GDM1 (cell line): ENCODE measurements around the gene MAP1S.

Source experiments
- DNase-seq: peaks from one replicate; lab custom pipeline; 2025; lab: John Stamatoyannopoulos, UW

The MAP1S gene

DNA sequence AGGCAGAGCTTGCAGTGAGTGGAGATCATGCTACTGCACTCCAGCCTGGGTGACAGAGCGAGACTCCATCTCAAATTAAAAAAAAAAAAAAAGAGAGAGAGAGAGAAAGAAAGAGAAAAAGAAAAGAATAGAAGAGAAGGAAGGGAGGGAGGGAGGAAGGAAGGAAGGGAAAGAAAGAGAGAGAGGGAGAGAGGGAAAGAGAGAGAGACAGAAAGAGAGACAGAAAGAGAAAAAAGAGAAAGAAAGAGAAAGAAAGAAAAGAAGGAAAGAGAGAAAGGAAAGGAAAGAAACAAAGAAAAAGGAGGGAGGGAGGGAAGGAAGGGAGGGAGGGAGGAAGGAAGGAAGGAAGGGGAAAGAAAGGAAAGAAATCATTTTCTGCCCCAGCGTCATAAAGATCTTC, 24.1 kb upstream of the MAP1S start:
- DNase-seq: no peak

DNA sequence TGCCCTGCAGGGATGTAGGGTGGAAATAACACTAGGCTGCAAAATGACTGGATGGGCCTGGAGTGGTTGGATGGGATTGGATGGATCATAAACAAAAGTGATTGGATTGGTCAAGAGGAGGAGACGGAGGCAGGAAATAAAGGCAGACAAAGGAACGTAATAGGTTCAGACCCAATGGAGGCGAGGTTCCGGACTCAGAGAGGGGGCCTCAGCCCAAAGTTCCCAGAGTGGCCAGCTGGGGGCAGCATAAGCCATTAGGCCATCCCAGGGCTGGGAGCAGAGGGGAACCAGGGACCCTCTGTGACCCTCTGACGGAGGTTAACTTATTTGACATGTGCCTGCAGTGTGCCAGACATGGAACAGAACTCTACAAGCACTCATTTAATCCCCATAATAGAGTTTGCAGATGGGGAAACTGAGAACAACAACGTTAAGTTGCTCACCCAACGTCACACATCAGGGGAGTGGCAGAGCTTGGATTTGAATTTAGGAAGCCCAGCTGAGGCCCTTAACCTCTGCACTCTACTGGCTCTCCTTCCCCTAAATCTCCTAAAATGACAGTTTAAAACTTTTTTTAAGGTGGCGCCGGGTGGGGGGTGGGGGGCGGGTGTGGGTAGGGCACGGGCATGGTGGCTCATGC, 15.3 kb upstream of the MAP1S start:
- peak; percentile 14 for DNase-seq

DNA sequence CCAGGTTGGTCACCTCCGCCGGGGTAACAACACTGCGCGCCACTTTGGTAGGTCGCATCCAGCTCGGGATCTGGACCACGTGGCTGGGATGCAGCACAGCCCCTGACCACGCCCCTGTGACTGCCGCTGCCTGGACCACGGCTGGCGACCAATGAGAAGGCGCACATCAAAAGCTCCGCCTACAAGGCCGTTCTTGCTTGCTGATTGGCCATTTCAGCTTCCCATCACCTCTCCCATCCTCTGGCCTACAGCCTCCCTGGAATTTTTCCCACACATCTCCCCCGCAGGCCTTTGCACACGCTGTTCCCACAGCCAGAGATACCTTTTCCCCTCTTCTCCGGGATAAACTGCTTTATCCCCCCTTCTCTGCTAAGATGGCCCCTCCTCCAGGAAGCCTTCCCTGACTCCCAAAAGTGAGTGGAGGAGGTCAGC, 12.5 kb upstream of the MAP1S start:
- DNase-seq: no peak

DNA sequence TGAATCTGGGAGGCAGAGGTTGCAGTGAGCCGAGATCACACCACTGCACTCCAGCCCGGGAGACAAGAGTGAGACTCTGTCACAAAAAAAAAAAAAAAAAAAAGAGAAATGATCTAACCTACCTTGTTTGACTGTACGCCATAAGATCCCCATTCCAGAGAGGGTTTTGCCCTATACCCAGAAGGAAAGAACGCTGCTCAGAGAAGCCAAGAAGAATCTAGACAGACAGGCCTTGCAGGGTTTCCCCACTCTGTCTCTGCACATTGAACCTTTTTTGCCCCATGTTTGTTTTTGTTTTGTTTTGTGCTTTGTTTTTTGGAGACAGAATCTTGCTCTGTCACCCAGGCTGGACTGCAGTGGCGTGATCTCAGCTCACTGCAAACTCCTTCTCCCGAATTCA, 7.4 kb upstream of the MAP1S start:
- DNase-seq: no peak

DNA sequence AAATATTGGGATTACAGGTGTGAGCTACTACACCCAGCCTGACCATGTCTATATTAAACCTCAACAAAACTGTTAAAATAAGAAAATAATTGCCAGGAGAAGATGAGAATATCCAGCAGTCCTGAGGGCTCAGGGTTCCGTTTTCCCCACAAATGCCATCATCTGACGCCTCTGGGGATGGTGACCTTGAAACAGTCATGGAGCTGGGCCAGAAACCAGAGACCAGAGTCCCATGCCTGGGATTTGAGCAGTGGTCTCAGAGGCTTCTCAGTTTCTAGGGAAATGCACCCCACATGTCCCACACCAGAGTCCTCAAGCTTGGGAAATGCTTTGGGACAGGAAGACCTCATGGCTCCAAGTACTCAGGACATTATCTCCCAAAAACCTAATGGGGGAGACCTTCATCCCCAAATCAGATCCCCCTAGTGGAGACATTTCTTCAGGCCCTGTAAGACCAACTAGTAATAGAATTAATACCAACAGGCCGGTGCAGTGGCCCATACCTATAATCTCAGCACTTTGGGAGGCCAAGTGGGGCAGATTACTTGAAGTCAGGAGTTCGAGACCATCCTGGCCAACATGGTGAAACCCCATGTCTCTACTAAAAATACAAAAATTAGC, 2.9 kb upstream of the MAP1S start:
- DNase-seq: no peak

DNA sequence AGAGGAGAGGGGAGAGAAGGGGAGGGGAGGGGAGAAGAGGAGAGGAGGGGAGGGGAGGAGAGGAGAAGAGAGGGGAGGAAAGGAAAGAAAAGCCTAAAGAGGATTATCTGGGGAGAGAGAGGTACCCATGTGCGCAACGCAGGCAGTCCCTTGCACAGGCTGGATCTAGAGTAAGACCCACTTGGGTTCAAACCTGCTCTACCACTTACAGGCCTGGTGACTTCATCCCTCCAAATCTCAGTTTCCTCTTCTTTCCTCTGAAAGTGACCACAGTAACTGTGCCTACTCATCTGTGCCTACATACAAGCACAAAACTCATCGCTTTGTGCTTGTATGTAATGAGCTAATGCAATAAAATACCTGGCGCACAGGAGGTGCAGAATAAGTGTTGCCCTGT, 732 bp upstream of the MAP1S start:
- no peak for DNase-seq

DNA sequence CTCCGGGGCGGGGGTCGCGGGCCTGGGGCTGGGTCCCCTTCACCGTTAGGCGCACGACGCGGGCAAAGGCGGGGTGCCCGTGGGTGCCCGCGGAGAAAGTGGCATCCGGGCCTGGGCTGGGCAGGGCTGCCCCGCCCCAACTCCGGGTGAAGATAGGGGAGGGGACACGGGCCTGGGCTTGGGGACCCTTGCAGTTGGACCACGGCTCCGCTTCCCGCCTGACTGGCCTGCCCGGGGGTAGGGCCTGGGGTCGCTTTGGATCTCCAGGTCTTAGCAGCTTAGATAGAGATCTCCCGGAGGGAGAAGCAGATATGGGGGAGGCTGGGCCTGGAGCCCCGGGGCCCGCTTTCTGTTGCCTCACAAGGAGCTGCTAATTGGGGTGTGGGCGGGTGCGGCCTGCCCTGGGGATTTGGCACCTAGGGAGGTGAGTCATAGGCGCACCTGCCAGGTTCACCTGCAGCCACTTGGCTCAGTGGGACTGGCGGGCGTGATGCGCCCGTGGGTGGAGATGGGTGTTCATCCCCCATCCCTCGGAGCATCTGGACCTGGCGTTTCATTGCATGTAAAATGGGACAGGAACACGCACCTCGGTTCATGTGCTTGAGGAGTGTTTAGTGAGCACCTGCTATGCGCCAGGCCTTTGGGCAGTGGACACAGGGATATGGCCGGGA, 585 bp downstream of the MAP1S start:
- no peak for DNase-seq

DNA sequence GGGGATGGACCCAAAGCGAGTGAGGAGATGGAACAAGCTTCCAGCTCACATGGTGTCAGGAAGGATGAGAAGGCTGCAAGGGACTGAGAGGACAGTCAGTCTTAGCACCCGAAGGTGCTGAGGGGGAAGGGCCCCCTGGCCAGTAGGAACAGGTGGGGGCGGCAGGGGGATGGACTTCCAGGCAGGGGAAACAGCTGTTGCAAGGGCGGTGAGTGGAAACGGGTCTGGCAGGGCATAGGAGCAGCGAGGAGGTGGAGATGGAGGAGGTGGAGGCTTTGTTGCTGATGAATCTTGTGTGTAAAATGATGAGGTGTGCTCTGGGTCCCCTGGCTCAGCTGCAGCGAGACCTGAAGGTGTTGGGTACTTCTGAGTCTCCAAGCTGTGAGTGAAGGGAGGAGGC, 1.2 kb downstream of the MAP1S start:
- no peak for DNase-seq

DNA sequence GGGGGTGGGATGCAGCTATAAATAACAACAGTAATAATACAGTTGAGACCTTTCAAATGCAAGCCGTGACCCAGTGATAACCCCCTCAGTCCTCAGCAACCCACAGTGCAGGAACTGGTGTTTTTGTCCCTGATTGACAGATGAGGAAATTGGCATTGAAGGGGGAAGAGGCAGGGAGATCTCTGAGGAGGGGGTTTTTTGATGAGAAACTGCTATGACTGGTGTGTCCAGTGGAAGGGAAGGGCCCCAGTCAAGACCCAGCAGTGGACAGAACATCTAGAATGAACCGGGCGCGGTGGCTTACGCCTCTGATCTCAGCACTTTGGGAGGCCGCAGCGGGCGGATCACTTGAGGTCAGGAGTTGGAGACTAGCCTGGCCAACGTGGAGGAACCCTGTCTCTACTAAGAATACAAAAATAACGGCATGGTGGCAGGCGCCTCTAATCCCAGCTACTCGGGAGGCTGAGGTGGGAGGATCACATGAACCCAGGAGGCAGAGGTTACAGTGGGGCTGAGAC, 1.9 kb downstream of the MAP1S start:
- peak; percentile 52 for DNase-seq

DNA sequence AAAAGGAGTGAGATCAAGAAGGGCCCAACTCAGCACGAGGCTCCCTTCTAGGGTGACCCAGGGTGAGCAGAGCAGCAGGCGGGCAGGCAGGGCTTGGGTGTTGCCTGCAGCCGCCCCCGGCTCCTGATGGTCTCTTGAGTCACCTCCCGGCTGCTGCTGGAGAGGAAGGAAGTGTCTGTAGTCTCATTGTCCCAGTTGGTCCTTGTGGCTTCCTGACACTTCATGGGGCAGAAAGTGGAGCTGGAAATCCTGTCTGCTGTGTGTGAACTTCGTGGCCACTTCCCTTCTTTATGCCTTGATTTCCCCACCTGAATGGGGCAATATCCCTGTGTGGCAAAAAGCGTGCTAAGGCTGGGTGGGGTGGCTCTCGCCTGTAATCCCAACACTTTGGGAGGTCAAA, 2.5 kb downstream of the MAP1S start:
- peak; percentile 78 for DNase-seq

DNA sequence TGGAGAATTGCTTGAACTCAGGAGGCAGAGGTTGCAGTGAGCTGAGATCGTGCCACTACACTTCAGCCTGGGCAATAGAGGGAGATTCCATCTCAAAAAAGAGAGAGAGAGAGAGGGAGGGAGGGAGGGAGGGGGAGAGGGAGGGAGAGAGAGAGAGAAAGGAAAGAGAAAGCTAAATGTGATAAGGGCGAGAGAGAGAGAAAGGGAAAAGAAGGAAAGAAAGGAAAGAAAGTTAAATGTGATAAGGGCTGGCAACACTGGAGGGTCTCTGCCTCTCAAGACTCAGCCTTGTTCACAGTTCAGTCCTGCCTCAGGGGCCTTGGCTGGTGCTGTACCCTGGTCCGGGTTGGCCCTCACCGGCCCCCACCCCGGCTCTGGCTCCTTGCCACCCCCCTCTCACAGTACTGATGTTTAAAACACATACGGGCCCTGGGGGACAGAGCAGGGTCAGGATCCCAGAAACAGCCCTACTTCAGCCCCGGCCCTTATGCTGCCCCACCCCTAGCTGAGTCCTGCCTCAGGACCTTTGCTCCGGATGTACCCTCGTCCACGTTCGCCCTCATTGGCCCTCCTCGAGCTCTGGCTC, 3.5 kb downstream of the MAP1S start:
- DNase-seq: no peak

DNA sequence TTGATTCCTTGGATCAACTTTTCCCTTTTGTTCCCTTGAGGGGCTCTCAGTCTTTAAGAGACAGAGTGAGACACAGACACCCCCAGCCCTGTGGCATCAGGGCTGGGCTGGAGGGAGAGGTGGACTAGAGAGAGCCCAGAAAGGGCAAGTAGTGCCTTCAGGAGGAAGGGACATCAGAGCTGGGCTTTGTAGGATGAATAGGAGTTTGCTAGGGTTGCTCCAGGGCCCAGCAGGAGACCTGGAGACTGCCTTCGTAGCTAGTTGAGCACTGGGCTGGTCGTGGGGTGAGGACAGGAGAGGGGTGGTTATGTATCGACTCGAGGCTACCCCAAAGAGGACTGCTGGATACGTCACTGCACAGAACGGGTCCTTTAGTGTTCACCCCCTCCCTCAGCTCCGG, 5.4 kb downstream of the MAP1S start:
- no peak for DNase-seq

DNA sequence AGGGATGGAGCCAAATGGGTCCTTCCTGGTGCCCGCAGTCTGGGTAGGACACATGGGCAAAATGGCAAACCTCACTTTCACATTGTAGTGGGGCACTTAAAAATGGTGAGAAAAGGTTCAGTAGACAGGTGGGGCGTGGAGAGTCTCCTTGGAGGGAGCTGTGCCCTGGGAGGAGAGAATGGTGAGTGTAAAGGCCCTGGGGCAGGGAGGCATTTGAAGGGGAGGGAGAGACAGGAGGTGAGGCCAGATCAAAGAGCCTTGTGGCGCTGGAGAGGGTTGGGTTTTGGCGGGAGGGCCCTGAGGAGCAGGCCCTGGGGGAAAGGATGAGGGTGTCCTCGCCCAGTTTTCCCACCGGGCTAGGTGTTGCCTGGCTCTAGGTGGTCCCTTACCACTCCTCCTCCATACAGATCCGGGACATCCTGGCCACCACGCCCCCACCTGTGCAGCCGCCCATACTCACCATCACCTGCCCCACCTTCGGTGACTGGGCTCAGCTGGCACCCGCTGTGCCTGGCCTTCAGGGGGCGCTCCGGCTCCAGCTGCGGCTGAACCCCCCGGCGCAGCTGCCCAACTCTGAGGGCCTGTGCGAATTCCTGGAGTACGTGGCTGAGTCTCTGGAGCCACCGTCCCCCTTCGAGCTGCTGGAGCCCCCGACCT, 6.3 kb downstream of the MAP1S start:
- DNase-seq: no peak

DNA sequence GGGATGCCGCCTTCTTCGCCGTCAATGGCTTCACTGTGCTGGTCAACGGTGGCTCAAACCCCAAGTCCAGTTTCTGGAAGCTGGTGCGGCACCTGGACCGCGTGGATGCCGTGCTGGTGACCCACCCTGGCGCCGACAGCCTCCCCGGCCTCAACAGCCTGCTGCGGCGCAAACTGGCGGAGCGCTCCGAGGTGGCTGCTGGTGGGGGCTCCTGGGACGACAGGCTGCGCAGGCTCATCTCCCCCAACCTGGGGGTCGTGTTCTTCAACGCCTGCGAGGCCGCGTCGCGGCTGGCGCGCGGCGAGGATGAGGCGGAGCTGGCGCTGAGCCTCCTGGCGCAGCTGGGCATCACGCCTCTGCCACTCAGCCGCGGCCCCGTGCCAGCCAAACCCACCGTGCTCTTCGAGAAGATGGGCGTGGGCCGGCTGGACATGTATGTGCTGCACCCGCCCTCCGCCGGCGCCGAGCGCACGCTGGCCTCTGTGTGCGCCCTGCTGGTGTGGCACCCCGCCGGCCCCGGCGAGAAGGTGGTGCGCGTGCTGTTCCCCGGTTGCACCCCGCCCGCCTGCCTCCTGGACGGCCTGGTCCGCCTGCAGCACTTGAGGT, 7.0 kb downstream of the MAP1S start:
- DNase-seq: no peak

DNA sequence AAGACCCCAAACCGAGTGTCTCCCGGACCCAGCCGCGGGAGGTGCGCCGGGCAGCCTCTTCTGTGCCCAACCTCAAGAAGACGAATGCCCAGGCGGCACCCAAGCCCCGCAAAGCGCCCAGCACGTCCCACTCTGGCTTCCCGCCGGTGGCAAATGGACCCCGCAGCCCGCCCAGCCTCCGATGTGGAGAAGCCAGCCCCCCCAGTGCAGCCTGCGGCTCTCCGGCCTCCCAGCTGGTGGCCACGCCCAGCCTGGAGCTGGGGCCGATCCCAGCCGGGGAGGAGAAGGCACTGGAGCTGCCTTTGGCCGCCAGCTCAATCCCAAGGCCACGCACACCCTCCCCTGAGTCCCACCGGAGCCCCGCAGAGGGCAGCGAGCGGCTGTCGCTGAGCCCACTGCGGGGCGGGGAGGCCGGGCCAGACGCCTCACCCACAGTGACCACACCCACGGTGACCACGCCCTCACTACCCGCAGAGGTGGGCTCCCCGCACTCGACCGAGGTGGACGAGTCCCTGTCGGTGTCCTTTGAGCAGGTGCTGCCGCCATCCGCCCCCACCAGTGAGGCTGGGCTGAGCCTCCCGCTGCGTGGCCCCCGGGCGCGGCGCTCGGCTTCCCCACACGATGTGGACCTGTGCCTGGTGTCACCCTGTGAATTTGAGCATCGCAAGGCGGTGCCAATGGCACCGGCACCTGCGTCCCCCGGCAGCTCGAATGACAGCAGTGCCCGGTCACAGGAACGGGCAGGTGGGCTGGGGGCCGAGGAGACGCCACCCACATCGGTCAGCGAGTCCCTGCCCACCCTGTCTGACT, 7.9 kb downstream of the MAP1S start:
- no peak for DNase-seq

DNA sequence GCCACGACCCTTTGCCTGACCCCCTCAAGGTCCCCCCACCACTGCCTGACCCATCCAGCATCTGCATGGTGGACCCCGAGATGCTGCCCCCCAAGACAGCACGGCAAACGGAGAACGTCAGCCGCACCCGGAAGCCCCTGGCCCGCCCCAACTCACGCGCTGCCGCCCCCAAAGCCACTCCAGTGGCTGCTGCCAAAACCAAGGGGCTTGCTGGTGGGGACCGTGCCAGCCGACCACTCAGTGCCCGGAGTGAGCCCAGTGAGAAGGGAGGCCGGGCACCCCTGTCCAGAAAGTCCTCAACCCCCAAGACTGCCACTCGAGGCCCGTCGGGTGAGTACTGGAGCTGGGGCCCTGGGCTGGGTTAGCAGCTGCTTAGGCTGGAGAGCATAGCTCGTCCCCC, 8.6 kb downstream of the MAP1S start:
- DNase-seq: no peak

DNA sequence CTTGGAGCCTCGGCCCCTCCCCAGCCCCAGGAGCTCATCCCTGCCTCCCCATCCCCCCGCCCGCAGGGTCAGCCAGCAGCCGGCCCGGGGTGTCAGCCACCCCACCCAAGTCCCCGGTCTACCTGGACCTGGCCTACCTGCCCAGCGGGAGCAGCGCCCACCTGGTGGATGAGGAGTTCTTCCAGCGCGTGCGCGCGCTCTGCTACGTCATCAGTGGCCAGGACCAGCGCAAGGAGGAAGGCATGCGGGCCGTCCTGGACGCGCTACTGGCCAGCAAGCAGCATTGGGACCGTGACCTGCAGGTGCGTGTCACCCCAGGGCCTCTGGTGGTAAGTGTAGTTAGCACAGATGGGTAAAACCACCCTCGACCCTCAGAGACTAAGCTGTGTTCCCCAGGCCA, 13.8 kb downstream of the MAP1S start:
- no peak for DNase-seq

DNA sequence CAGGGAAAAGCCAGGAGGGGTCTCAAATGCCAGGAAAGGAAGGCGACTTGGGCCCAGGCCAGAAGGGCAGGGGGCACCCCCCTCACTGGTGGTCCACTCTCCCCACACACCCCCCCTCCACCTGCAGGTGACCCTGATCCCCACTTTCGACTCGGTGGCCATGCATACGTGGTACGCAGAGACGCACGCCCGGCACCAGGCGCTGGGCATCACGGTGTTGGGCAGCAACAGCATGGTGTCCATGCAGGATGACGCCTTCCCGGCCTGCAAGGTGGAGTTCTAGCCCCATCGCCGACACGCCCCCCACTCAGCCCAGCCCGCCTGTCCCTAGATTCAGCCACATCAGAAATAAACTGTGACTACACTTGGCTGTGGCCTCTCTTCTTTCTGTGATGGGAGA, 14.9 kb downstream of the MAP1S start:
- no peak for DNase-seq

DNA sequence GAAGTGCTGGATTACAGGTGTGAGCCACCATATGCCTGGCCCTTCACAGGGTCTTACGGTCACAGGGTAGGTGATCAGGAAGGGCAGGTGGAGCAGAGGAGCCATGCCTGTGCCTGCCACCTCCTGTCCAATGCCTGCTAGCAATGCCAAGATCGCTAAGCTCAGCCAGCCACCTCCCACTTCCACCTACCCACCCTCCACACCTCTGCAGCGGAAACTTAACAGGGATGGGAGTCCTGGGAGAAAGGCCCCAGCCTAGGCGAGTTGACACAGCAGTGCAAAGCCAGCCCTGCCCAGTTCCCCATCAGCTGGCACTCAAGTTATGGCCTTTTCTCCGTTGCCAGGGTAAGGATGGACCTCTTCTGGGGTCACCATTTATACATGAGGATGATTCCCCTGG, 16.1 kb downstream of the MAP1S start:
- DNase-seq: no peak

DNA sequence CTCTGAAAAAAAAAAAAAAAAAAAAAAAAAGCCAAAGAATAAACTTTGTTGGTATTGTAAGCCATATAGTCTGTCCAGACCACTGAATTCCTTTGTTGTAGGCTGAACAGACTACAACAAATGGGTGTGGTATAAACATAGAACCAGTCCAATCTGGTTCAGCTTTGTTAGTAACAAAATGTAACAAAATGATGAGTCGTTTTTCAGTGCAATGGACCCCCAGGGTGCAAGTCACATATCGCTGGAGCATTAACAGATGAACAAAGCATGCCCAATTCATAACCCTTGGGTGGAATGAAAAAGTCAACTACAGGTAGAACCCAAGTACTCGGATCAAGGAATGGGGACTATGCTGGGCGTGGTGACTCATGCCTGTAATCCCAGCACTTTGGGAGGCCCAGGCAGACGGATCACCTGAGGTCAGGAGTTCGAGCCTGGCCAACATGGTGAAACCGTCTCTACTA, 18.4 kb downstream of the MAP1S start:
- DNase-seq: no peak
